Smooth muscle cell (in vitro differentiated cells): ENCODE data around the gene VIPR2. TPM values are rescaled to one million over a fixed set of nuclear protein-coding genes. Genes with fewer than 3 reads are reported as not detected.

Experiments
- DNase-seq: peaks from one replicate; lab custom pipeline; 2025; ENCODE audit not compliant: unreplicated experiment; lab: John Stamatoyannopoulos, UW
- H2AFZ ChIP-seq: fragments of 200-600 bp; sonication (generic); 2 replicates; pipeline ENCODE4 v1.6.0; 2016; ENCODE audit warnings: antibody characterized with exemption, low read depth, mild to moderate bottlenecking
- H3F3A ChIP-seq: fragments of 200-600 bp; sonication (generic); 2 replicates; pipeline ENCODE4 v1.6.0; 2017; ENCODE audit warnings: antibody characterized with exemption, low read depth
- H3K27ac ChIP-seq: fragments of 200-600 bp; sonication (generic); 2 replicates; pipeline ENCODE4 v1.5.1; 2016; ENCODE audit warnings: low read depth, mild to moderate bottlenecking
- H3K27me3 ChIP-seq: fragments of 200-600 bp; sonication (generic); 2 replicates; pipeline ENCODE4 v1.6.1; 2016; ENCODE audit warnings: low read depth, mild to moderate bottlenecking
- H3K36me3 ChIP-seq: fragments of 200-600 bp; sonication (generic); 2 replicates; pipeline ENCODE4 v1.5.1; 2016; ENCODE audit warnings: low read depth
- H3K4me1 ChIP-seq: fragments of 200-600 bp; sonication (generic); 2 replicates; pipeline ENCODE4 v1.5.1; 2016; ENCODE audit warnings: low read depth
- H3K4me2 ChIP-seq: fragments of 200-600 bp; sonication (generic); 2 replicates; pipeline ENCODE4 v1.6.0; 2016; ENCODE audit warnings: mild to moderate bottlenecking
- H3K4me3 ChIP-seq: fragments of 200-600 bp; sonication (generic); 2 replicates; pipeline ENCODE4 v1.5.1; 2016; ENCODE audit warnings: mild to moderate bottlenecking
- H3K79me2 ChIP-seq: fragments of 200-600 bp; sonication (generic); 2 replicates; pipeline ENCODE4 v1.6.0; 2016; ENCODE audit warnings: low read depth, mild to moderate bottlenecking
- H3K9ac ChIP-seq: fragments of 200-600 bp; sonication (generic); 2 replicates; pipeline ENCODE4 v1.6.0; 2016; ENCODE audit warnings: low read depth
- H3K9me3 ChIP-seq: fragments of 200-600 bp; sonication (generic); replicated peaks from 2 replicates; pipeline ENCODE4 v1.5.1; 2016; ENCODE audit warnings: low read depth
- H4K20me1 ChIP-seq: fragments of 200-600 bp; sonication (generic); 2 replicates; pipeline ENCODE4 v1.6.0; 2016; ENCODE audit warnings: low read depth
- WGBS: methylation state at CpG from one replicate; pipeline ENCODE4 v1.1.7; 2016; ENCODE audit warnings: low lambda C conversion rate; 5-methylcytosine and 5-hydroxymethylcytosine counted together
- polyA plus RNA-seq: library from polyadenylated mRNA; unstranded; fragments of >200 nt; fragmentation: Nextera tagmentation; extraction: Ambion mirVana; gene quantifications from 2 replicates; pipeline ENCODE4 v1.2.1, GENCODE V29; 2016
- total RNA-seq: library from RNA; depleted of rRNA; stranded (reverse); fragments of >200 nt; gene quantifications from 2 replicates; pipeline ENCODE4 v1.2.3, GENCODE V29; 2014
- TF ChIP-seq, protein P1 (sequence below): fragments of 200-600 bp; sonication (generic); IDR thresholded peaks from 2 replicates; pipeline ENCODE4 v1.5.1; 2017; ENCODE audit warnings: borderline replicate concordance, mild to moderate bottlenecking, antibody characterized with exemption; ENCODE audit not compliant: insufficient read depth, poor library complexity, severe bottlenecking

Gene VIPR2
- total and polyA plus RNA-seq, 2 experiments from 2014 or later: not detected

DNA sequence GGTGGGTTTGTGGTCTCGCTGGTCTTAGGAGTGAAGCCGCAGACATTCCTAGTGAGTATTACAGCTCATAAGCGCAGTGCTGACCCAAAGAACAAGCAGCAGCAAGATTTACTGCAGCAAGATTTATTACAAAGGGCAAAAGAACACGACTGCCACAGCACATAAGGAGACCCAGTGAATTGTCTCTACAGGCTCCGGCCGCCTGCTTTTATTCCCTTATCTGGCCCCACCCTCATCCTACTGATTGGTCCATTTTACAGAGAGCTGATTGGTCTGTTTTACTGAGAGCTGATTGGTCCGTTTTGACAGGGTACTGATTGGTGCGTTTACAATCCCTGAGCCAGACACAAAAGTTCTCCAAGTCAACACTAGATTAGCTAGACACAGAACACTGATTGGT is 82.1 kb downstream of the VIPR2 start:
- no peaks in the 10 kb centered on the region for H3K79me2 ChIP-seq
- H3K27me3 ChIP-seq: no peaks in the 10 kb centered on the region
- no peak overlapping the region for H3K9ac ChIP-seq
- no peaks in the 10 kb centered on the region for H3K4me1 ChIP-seq
- no peaks in the 10 kb centered on the region for H4K20me1 ChIP-seq
- H3K27ac ChIP-seq: no peak overlapping the region
- no peak overlapping the region for H3K4me2 ChIP-seq
- H3K9me3 ChIP-seq: no peaks in the 10 kb centered on the region
- H3K36me3 ChIP-seq: no peaks in the 10 kb centered on the region
- 83% methylated on average over 8 of the region's 8 CpGs for WGBS
- H3K4me3 ChIP-seq: no peak overlapping the region
- no peaks in the 10 kb centered on the region for H3F3A ChIP-seq
- TF ChIP-seq, protein P1, sequence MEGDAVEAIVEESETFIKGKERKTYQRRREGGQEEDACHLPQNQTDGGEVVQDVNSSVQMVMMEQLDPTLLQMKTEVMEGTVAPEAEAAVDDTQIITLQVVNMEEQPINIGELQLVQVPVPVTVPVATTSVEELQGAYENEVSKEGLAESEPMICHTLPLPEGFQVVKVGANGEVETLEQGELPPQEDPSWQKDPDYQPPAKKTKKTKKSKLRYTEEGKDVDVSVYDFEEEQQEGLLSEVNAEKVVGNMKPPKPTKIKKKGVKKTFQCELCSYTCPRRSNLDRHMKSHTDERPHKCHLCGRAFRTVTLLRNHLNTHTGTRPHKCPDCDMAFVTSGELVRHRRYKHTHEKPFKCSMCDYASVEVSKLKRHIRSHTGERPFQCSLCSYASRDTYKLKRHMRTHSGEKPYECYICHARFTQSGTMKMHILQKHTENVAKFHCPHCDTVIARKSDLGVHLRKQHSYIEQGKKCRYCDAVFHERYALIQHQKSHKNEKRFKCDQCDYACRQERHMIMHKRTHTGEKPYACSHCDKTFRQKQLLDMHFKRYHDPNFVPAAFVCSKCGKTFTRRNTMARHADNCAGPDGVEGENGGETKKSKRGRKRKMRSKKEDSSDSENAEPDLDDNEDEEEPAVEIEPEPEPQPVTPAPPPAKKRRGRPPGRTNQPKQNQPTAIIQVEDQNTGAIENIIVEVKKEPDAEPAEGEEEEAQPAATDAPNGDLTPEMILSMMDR: no peak
- no peak overlapping the region for H2AFZ ChIP-seq
- DNase-seq: no peak

DNA sequence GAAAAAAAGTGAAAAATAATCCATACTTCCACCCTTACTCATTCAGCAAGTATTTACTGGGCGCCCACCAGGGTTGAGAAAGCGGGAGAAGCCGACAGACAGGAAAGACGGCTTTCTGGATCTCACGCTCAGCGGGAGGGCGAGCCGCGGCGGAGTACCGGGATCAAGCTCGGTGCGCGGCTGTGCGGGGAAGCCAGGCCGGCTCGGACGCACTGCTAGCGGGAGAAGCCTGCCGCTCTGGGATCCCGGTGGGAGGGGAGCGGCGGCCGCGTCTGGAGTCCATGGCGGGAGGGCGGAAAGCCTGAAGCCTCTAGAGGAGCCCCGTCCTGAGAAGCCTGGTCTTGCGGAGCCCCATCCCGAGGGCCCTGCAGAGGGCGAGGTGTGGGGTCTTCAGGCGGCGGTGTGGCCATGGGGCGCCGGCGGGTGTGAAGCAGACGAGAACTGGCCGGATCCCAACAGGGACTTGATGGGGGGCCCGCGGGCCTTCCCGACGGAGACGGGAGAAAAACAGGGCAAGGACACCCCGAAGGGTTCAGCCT is 82.9 kb downstream of the VIPR2 start:
- Histone ChIP-seq H3K9ac (peak overlapping the region; percentile 16), H3K4me2 (peak overlapping the region; percentile 78), H3K4me3 (peak overlapping the region; percentile 24), H3K79me2 (no peaks in the 10 kb centered on the region), H2AFZ (no peak overlapping the region), H3K36me3 (no peaks in the 10 kb centered on the region), H3K27ac (peak overlapping the region; percentile 3), H4K20me1 (no peaks in the 10 kb centered on the region), H3K4me1 (no peaks in the 10 kb centered on the region), H3F3A (no peaks in the 10 kb centered on the region), H3K27me3 (no peaks in the 10 kb centered on the region), H3K9me3 (no peaks in the 10 kb centered on the region)
- DNase-seq: no peak
- TF ChIP-seq, protein P1: no peak
- WGBS: 40% methylated on average over 40 of the region's 44 CpGs

DNA sequence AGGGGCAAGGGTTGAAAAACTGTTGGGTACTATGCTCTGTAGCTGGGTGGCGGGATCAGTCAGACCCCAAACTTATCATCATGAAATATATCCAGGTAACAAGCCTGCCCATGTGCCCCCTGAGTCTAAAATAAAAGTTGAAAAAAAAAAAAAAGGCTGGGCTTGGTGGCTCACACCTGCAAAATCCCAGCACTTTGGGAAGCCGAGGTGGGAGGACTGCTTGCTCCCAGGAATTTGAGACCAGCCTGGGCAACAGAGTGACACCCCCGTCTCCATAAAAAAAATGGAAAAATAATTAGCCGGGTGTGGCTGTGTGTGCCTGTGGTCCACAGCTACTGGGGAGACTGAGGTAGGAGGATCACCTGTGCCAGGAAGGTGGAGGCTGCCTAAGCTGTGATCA is 83.5 kb downstream of the VIPR2 start:
- Histone ChIP-seq H3K9ac (no peak overlapping the region), H4K20me1 (no peaks in the 10 kb centered on the region), H3K36me3 (no peaks in the 10 kb centered on the region), H3K79me2 (no peaks in the 10 kb centered on the region), H3K27me3 (no peaks in the 10 kb centered on the region), H3K27ac (no peak overlapping the region), H3F3A (no peaks in the 10 kb centered on the region), H2AFZ (no peak overlapping the region), H3K4me2 (peak overlapping the region; percentile 78), H3K4me3 (no peak overlapping the region), H3K4me1 (no peaks in the 10 kb centered on the region), H3K9me3 (no peaks in the 10 kb centered on the region)
- WGBS: 75% methylated on average over 4 of the region's 4 CpGs
- DNase-seq: no peak
- TF ChIP-seq, protein P1: no peak

DNA sequence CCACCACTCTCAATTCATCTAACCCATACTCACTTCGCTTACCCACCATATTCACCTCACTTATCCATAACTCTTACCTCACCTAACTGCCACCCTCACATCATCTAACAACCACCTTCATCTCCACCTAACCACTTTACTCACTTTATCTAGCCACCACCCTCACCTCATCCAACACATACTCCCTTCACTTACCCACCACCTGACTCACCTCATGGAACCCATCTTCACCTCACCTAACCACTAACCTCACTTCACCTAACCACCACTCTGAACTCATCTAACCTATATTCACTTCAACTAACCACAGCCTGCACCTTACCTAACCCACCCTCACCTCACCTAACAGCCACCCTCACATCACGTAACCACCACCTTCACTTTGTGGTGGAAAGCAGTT is 84.2 kb downstream of the VIPR2 start:
- Histone ChIP-seq H3K4me3 (no peak overlapping the region), H3K9ac (no peak overlapping the region), H4K20me1 (no peaks in the 10 kb centered on the region), H3K4me1 (no peaks in the 10 kb centered on the region), H3K4me2 (no peak overlapping the region), H3K79me2 (no peaks in the 10 kb centered on the region), H3K9me3 (no peaks in the 10 kb centered on the region), H3K36me3 (no peaks in the 10 kb centered on the region), H3K27ac (no peak overlapping the region), H3K27me3 (no peaks in the 10 kb centered on the region), H3F3A (no peaks in the 10 kb centered on the region), H2AFZ (no peak overlapping the region)
- no peak for DNase-seq
- TF ChIP-seq, protein P1: no peak
- 97% methylated on average over 2 of the region's 2 CpGs for WGBS
